ENCODE measurements around the gene GPRC5A. TPM values are rescaled to one million over a fixed set of nuclear protein-coding genes. Genes with fewer than 3 reads are reported as not detected.

GPRC5A gene
- total RNA-seq, 2 experiments from 2014 or later: not detected

- Mint-ChIP-seq H3K27ac (no peak overlapping the region), H3K36me3 (ENCODE audit: low read depth) (no peaks in the 10 kb centered on the region), H3K9me3 (ENCODE audit: insufficient read depth) (no peaks in the 10 kb centered on the region), H3K4me3 (peak overlapping the region; percentile 69), H3K27me3 (ENCODE audit: low read depth) (peaks cover 36% of the 10 kb centered on the region), H3K4me1 (ENCODE audit: low read depth) (peaks cover 8% of the 10 kb centered on the region)
- CTCF ChIA-PET: interaction anchor here (0.7 to 2.8 kb wide), 6 partner anchors 10 to 153 kb away, joined by 3 to 12 read pairs (median 5); partner anchors contain the start of gene FAM234B
- DNase-seq (peak; percentile 29), ATAC-seq (peak; percentile 76)
- POLR2A ChIA-PET: no interaction called here
Measured at GRCh38 chr12:12890543-12891079, 751 bp upstream of the GPRC5A start.

- Mint-ChIP-seq H3K36me3 (ENCODE audit: low read depth) (no peaks in the 10 kb centered on the region), H3K4me3 (peak overlapping the region; percentile 69), H3K27me3 (ENCODE audit: low read depth) (peaks cover 38% of the 10 kb centered on the region), H3K4me1 (ENCODE audit: low read depth) (peaks cover 8% of the 10 kb centered on the region), H3K27ac (no peak overlapping the region), H3K9me3 (ENCODE audit: insufficient read depth) (no peaks in the 10 kb centered on the region)
- ChIA-PET CTCF (interaction anchor here (1.6 to 2.8 kb wide), 3 partner anchors 54 to 104 kb away, joined by 6 to 12 read pairs (median 8); no protein-coding TSS in a partner anchor), POLR2A (no interaction called here)
- no peak for DNase-seq
- ATAC-seq: no peak
Measured at GRCh38 chr12:12891881-12892355, 556 bp downstream of the GPRC5A start.

- ChIA-PET POLR2A (no interaction called here), CTCF (interaction anchor here (0.7 to 2.8 kb wide), 2 partner anchors 55 to 319 kb away, joined by 3 to 12 read pairs; no protein-coding TSS in a partner anchor)
- Mint-ChIP-seq H3K4me1 (ENCODE audit: low read depth) (peaks cover 8% of the 10 kb centered on the region), H3K36me3 (ENCODE audit: low read depth) (no peaks in the 10 kb centered on the region), H3K9me3 (ENCODE audit: insufficient read depth) (no peaks in the 10 kb centered on the region), H3K27ac (no peak overlapping the region), H3K4me3 (no peak overlapping the region), H3K27me3 (ENCODE audit: low read depth) (peaks cover 40% of the 10 kb centered on the region)
- no peak for DNase-seq
- no peak for ATAC-seq
Measured at GRCh38 chr12:12892681-12893141, 1.3 kb downstream of the GPRC5A start.

GRCh38 chr12:12893438-12893837 is 2.1 kb downstream of the GPRC5A start:
- CTCF ChIA-PET: interaction anchor here (0.5 to 0.7 kb wide), 2 partner anchors 319 to 435 kb away, joined by 3 read pairs; no protein-coding TSS in a partner anchor

GRCh38 chr12:12896260-12896659 is 4.9 kb downstream of the GPRC5A start:
- H3K9me3 Mint-ChIP-seq (ENCODE audit: insufficient read depth): no peaks in the 10 kb centered on the region
- H3K27ac Mint-ChIP-seq: no peak overlapping the region
- no peaks in the 10 kb centered on the region for H3K36me3 Mint-ChIP-seq (ENCODE audit: low read depth)
- DNase-seq (no peak), ATAC-seq (no peak)
- ChIA-PET CTCF (interaction anchor here (1.2 kb wide), 1 partner anchor 108 kb away, joined by 3 read pairs; no protein-coding TSS in a partner anchor), POLR2A (no interaction called here)
- H3K27me3 Mint-ChIP-seq (ENCODE audit: low read depth): peaks cover 21% of the 10 kb centered on the region
- no peak overlapping the region for H3K4me3 Mint-ChIP-seq
- peaks cover 4% of the 10 kb centered on the region for H3K4me1 Mint-ChIP-seq (ENCODE audit: low read depth)

More at GRCh38 chr12:12893438-12893837, 2.1 kb downstream of the GPRC5A start:
- Mint-ChIP-seq H3K4me3 (no peak overlapping the region), H3K27ac (no peak overlapping the region), H3K36me3 (ENCODE audit: low read depth) (no peaks in the 10 kb centered on the region), H3K27me3 (ENCODE audit: low read depth) (peaks cover 40% of the 10 kb centered on the region), H3K9me3 (ENCODE audit: insufficient read depth) (no peaks in the 10 kb centered on the region), H3K4me1 (ENCODE audit: low read depth) (peaks cover 8% of the 10 kb centered on the region)
- POLR2A ChIA-PET: no interaction called here
- DNase-seq: no peak
- no peak for ATAC-seq

- H3K27ac Mint-ChIP-seq: no peak overlapping the region
- H3K36me3 Mint-ChIP-seq (ENCODE audit: low read depth): no peaks in the 10 kb centered on the region
- POLR2A ChIA-PET: no interaction called here
- peaks cover 16% of the 10 kb centered on the region for H3K27me3 Mint-ChIP-seq (ENCODE audit: low read depth)
- no peaks in the 10 kb centered on the region for H3K9me3 Mint-ChIP-seq (ENCODE audit: insufficient read depth)
- DNase-seq (no peak), ATAC-seq (no peak)
- CTCF ChIA-PET: interaction anchor here (0.6 kb wide), 1 partner anchor 358 kb away, joined by 3 read pairs; no protein-coding TSS in a partner anchor
- peaks cover 1% of the 10 kb centered on the region for H3K4me1 Mint-ChIP-seq (ENCODE audit: low read depth)
- H3K4me3 Mint-ChIP-seq: no peak overlapping the region
Measured at GRCh38 chr12:12897302-12897701, 5.9 kb downstream of the GPRC5A start.

- H3K9me3 Mint-ChIP-seq (ENCODE audit: insufficient read depth): no peaks in the 10 kb centered on the region
- H3K4me3 Mint-ChIP-seq: no peak overlapping the region
- CTCF ChIA-PET: interaction anchor here (0.9 to 1.0 kb wide), 2 partner anchors 18 to 61 kb away, joined by 3 read pairs; no protein-coding TSS in a partner anchor
- ATAC-seq (no peak), DNase-seq (no peak)
- peaks cover 1% of the 10 kb centered on the region for H3K4me1 Mint-ChIP-seq (ENCODE audit: low read depth)
- H3K27ac Mint-ChIP-seq: no peak overlapping the region
- POLR2A ChIA-PET: no interaction called here
- peaks cover 9% of the 10 kb centered on the region for H3K27me3 Mint-ChIP-seq (ENCODE audit: low read depth)
- H3K36me3 Mint-ChIP-seq (ENCODE audit: low read depth): no peaks in the 10 kb centered on the region
Measured at GRCh38 chr12:12898136-12898717, 6.9 kb downstream of the GPRC5A start.

GRCh38 chr12:12898911-12899511 is 7.6 kb downstream of the GPRC5A start:
- H3K4me1 Mint-ChIP-seq (ENCODE audit: low read depth): peaks cover 1% of the 10 kb centered on the region
- DNase-seq: no peak
- H3K4me3 Mint-ChIP-seq: no peak overlapping the region
- peaks cover 9% of the 10 kb centered on the region for H3K27me3 Mint-ChIP-seq (ENCODE audit: low read depth)
- H3K36me3 Mint-ChIP-seq (ENCODE audit: low read depth): no peaks in the 10 kb centered on the region
- H3K27ac Mint-ChIP-seq: no peak overlapping the region
- CTCF ChIA-PET: interaction anchor here (1.0 kb wide), 1 partner anchor 17 kb away, joined by 3 read pairs; no protein-coding TSS in a partner anchor
- no peak for ATAC-seq
- POLR2A ChIA-PET: no interaction called here
- no peaks in the 10 kb centered on the region for H3K9me3 Mint-ChIP-seq (ENCODE audit: insufficient read depth)

GRCh38 chr12:12899530-12900380 is 8.4 kb downstream of the GPRC5A start:
- Mint-ChIP-seq H3K27me3 (ENCODE audit: low read depth) (peaks cover 13% of the 10 kb centered on the region), H3K4me1 (ENCODE audit: low read depth) (peaks cover 1% of the 10 kb centered on the region), H3K36me3 (ENCODE audit: low read depth) (no peaks in the 10 kb centered on the region), H3K9me3 (ENCODE audit: insufficient read depth) (no peaks in the 10 kb centered on the region), H3K27ac (no peak overlapping the region), H3K4me3 (no peak overlapping the region)
- DNase-seq: no peak
- ATAC-seq: no peak
- ChIA-PET POLR2A (no interaction called here), CTCF (no interaction called here)

- H3K27ac Mint-ChIP-seq: no peak overlapping the region
- H3K27me3 Mint-ChIP-seq (ENCODE audit: low read depth): peaks cover 13% of the 10 kb centered on the region
- CTCF ChIA-PET: interaction anchor here (1.0 kb wide), 1 partner anchor 14 kb away, joined by 4 read pairs; no protein-coding TSS in a partner anchor
- no peaks in the 10 kb centered on the region for H3K9me3 Mint-ChIP-seq (ENCODE audit: insufficient read depth)
- peaks cover 1% of the 10 kb centered on the region for H3K4me1 Mint-ChIP-seq (ENCODE audit: low read depth)
- no peak for ATAC-seq
- H3K36me3 Mint-ChIP-seq (ENCODE audit: low read depth): no peaks in the 10 kb centered on the region
- POLR2A ChIA-PET: no interaction called here
- H3K4me3 Mint-ChIP-seq: no peak overlapping the region
- no peak for DNase-seq
Measured at GRCh38 chr12:12900786-12901157, 9.4 kb downstream of the GPRC5A start.

GRCh38 chr12:12901158-12901791 is 9.9 kb downstream of the GPRC5A start:
- Mint-ChIP-seq H3K27me3 (ENCODE audit: low read depth) (peaks cover 10% of the 10 kb centered on the region), H3K36me3 (ENCODE audit: low read depth) (no peaks in the 10 kb centered on the region), H3K4me1 (ENCODE audit: low read depth) (peaks cover 1% of the 10 kb centered on the region), H3K9me3 (ENCODE audit: insufficient read depth) (no peaks in the 10 kb centered on the region), H3K27ac (no peak overlapping the region), H3K4me3 (no peak overlapping the region)
- DNase-seq (no peak), ATAC-seq (no peak)
- CTCF ChIA-PET: interaction anchor here (1.0 kb wide), 1 partner anchor 14 kb away, joined by 4 read pairs; no protein-coding TSS in a partner anchor
- POLR2A ChIA-PET: no interaction called here

All from activated CD8-positive, alpha-beta T cell treated with anti-CD3 and anti-CD28 coated beads, Interleukin-2, amount 10 ng/mL, durations not matched to agents 7 days and 5 days (primary cell).